ENCODE results near the gene CATSPER1.

CATSPER1 gene

GRCh38 chr11:65983589-65983987 lies 42.7 kb downstream of the CATSPER1 start:
- no peaks in the 10 kb centered on the region for H3K27me3 ChIP-seq (ENCODE audit: insufficient read depth, poor library complexity, severe bottlenecking)
- no peak for DNase-seq (ENCODE audit: low read depth in 1 of 2, low spot score in 1 of 2)
- no peak for TF ChIP-seq GABPA (IDR thresholded peaks at IDR 0.05; ENCODE audit: low read depth)
- no peak for TF ChIP-seq SPI1 (IDR thresholded peaks at IDR 0.05; ENCODE audit: borderline replicate concordance, low read depth)
- TF ChIP-seq POLR2AphosphoS5 (IDR thresholded peaks at IDR 0.05; ENCODE audit: low read depth) = no peak
- no peak for TF ChIP-seq REST (IDR thresholded peaks at IDR 0.05; ENCODE audit: insufficient replicate concordance, low read depth)
- no peak overlapping the region for H3K4me3 ChIP-seq (replicated peaks; ENCODE audit: insufficient read depth, low read length)
- H3K27ac ChIP-seq (replicated peaks) = no peak overlapping the region

- Histone ChIP-seq H3K27me3 (ENCODE audit: insufficient read depth, poor library complexity, severe bottlenecking) (no peaks in the 10 kb centered on the region), H3K4me3 (replicated peaks; ENCODE audit: insufficient read depth, low read length) (no peak overlapping the region), H3K27ac (replicated peaks) (no peak overlapping the region)
- TF ChIP-seq CTCF (IDR thresholded peaks at IDR 0.05; ENCODE audit: insufficient read depth, low read length) = no peak
- TF ChIP-seq GABPA (IDR thresholded peaks at IDR 0.05; ENCODE audit: low read depth) = no peak
- no peak for TF ChIP-seq POLR2AphosphoS5 (IDR thresholded peaks at IDR 0.05; ENCODE audit: low read depth)
- TF ChIP-seq REST (IDR thresholded peaks at IDR 0.05; ENCODE audit: insufficient replicate concordance, low read depth) = no peak
- TF ChIP-seq SPI1 (IDR thresholded peaks at IDR 0.05; ENCODE audit: borderline replicate concordance, low read depth) = no peak
- no peak for DNase-seq (ENCODE audit: low read depth in 1 of 2, low spot score in 1 of 2)
Observed at GRCh38 chr11:65982824-65983588, 43.3 kb downstream of the CATSPER1 start.

- Histone ChIP-seq H3K27ac (replicated peaks) (no peak overlapping the region), H3K4me3 (replicated peaks; ENCODE audit: insufficient read depth, low read length) (no peak overlapping the region), H3K27me3 (ENCODE audit: insufficient read depth, poor library complexity, severe bottlenecking) (no peaks in the 10 kb centered on the region)
- TF ChIP-seq REST (IDR thresholded peaks at IDR 0.05; ENCODE audit: insufficient replicate concordance, low read depth) = no peak
- TF ChIP-seq POLR2AphosphoS5 (IDR thresholded peaks at IDR 0.05; ENCODE audit: low read depth) = no peak
- no peak for TF ChIP-seq CTCF (IDR thresholded peaks at IDR 0.05; ENCODE audit: insufficient read depth, low read length)
- TF ChIP-seq SPI1 (IDR thresholded peaks at IDR 0.05; ENCODE audit: borderline replicate concordance, low read depth) = no peak
- TF ChIP-seq GABPA (IDR thresholded peaks at IDR 0.05; ENCODE audit: low read depth) = no peak
- no peak for DNase-seq (ENCODE audit: low read depth in 1 of 2, low spot score in 1 of 2)
Observed at GRCh38 chr11:65981972-65982823, 44.1 kb downstream of the CATSPER1 start.
